CD14-positive monocyte (primary cell): Measurements from ENCODE around the gene FARP1. TPM values are rescaled to one million over a fixed set of nuclear protein-coding genes. Genes with fewer than 3 reads are reported as not detected.

Experiments used
- DNase-seq, 3 donors: peaks; one replicate each; pipeline ENCODE4 v3.0.0-alpha.2; 2011 to 2022
- H2AFZ ChIP-seq: 2 replicates; pipeline ENCODE4 v1.6.0; 2012; ENCODE audit warnings: mild to moderate bottlenecking, low read depth, low read length, inconsistent platforms; ENCODE audit not compliant: insufficient read depth, poor library complexity, severe bottlenecking
- H3K27ac ChIP-seq, 2 donors: 1 replicate in 1 of 2; 2 replicates in 1 of 2; pipeline ENCODE4 v1.5.1; 2012 to 2013; ENCODE audit warnings: low read length in 2 of 2, control low read depth in 1 of 2, inconsistent platforms in 1 of 2, low read depth in 1 of 2, mild to moderate bottlenecking in 1 of 2
- H3K27me3 ChIP-seq, 2 donors: one replicate each; pipeline versions ENCODE4 v1.6.0 to v1.6.1; 2011 to 2013; ENCODE audit warnings: low read length in 2 of 2; ENCODE audit not compliant: control insufficient read depth in 2 of 2, insufficient read depth in 2 of 2
- H3K36me3 ChIP-seq, 2 donors: replicated peaks in 1 of 2; 1 replicate in 1 of 2; 2 replicates in 1 of 2; pipeline versions ENCODE4 v1.5.1 to v1.6.1; 2012 to 2013; ENCODE audit warnings: low read length in 2 of 2, control low read depth in 1 of 2, inconsistent platforms in 1 of 2, mild to moderate bottlenecking in 1 of 2; ENCODE audit not compliant: insufficient read depth in 2 of 2, control insufficient read depth in 1 of 2
- H3K4me1 ChIP-seq, 2 donors: 1 replicate in 1 of 2; 2 replicates in 1 of 2; pipeline versions ENCODE4 v1.5.1 to v1.6.1; 2012 to 2013; ENCODE audit warnings: low read length in 2 of 2, control low read depth in 1 of 2, inconsistent platforms in 1 of 2, mild to moderate bottlenecking in 1 of 2, moderate library complexity in 1 of 2; ENCODE audit not compliant: insufficient read depth in 2 of 2, control insufficient read depth in 1 of 2
- H3K4me2 ChIP-seq: replicated peaks from 2 replicates; pipeline ENCODE3; 2012; ENCODE audit warnings: low read length, moderate library complexity, mild to moderate bottlenecking; ENCODE audit not compliant: poor library complexity, severe bottlenecking; ENCODE audit errors: extremely low read depth
- H3K4me3 ChIP-seq, 3 experiments: fragments of 200-600 bp in 1 of 3; sonication (generic) in 1 of 3; replicated peaks in 1 of 3; 1 replicate in 2 of 3; 2 replicates in 1 of 3; pipeline ENCODE4 v1.5.1; 2011 to 2013; ENCODE audit warnings: low read length in 3 of 3, mild to moderate bottlenecking in 3 of 3, control low read depth in 2 of 3, low read depth in 2 of 3, inconsistent platforms in 1 of 3, moderate library complexity in 1 of 3
- H3K79me2 ChIP-seq: 2 replicates; pipeline ENCODE4 v1.6.0; 2012; ENCODE audit warnings: mild to moderate bottlenecking, control low read depth, inconsistent platforms, low read length, moderate library complexity; ENCODE audit not compliant: insufficient read depth
- H3K9ac ChIP-seq: 2 replicates; pipeline ENCODE4 v1.6.0; 2017; ENCODE audit warnings: low read length, mild to moderate bottlenecking; ENCODE audit not compliant: insufficient read depth, poor library complexity, severe bottlenecking
- H3K9me3 ChIP-seq, 2 donors: replicated peaks in 1 of 2; 1 replicate in 1 of 2; 2 replicates in 1 of 2; pipeline versions ENCODE4 v1.5.1 to v1.6.1; 2012 to 2013; ENCODE audit warnings: low read length in 2 of 2, control low read depth in 1 of 2; ENCODE audit not compliant: control insufficient read depth in 1 of 2, insufficient read depth in 1 of 2
- H4K20me1 ChIP-seq: 2 replicates; pipeline ENCODE4 v1.6.0; 2012; ENCODE audit warnings: mild to moderate bottlenecking, low read length, control low read depth, moderate library complexity; ENCODE audit not compliant: insufficient read depth
- H3K27ac Mint-ChIP-seq, 7 donors: one replicate each; pipeline ENCODE4 v1.8.0; 2020; ENCODE audit warnings: mild to moderate bottlenecking in 7 of 7, mixed read lengths in 7 of 7, moderate library complexity in 6 of 7, inconsistent platforms in 2 of 7
- H3K27me3 Mint-ChIP-seq, 3 donors: one replicate each; pipeline ENCODE4 v1.8.0; 2021 to 2022; ENCODE audit warnings: low read depth in 3 of 3, mild to moderate bottlenecking in 3 of 3, mixed read lengths in 3 of 3, moderate library complexity in 3 of 3, inconsistent platforms in 1 of 3
- H3K36me3 Mint-ChIP-seq, 2 donors: one replicate each; pipeline ENCODE4 v1.8.0; 2020; ENCODE audit warnings: mixed read lengths in 2 of 2, inconsistent platforms in 1 of 2, mild to moderate bottlenecking in 1 of 2
- H3K4me1 Mint-ChIP-seq: one replicate; pipeline ENCODE4 v1.8.0; 2020; ENCODE audit warnings: mild to moderate bottlenecking, mixed read lengths
- H3K4me3 Mint-ChIP-seq, 2 donors: one replicate each; pipeline ENCODE4 v1.8.0; 2020; ENCODE audit warnings: mild to moderate bottlenecking in 2 of 2, mixed read lengths in 2 of 2, moderate library complexity in 1 of 2
- H3K9me3 Mint-ChIP-seq, 7 donors: one replicate each; pipeline ENCODE4 v1.8.0; 2020 to 2022; ENCODE audit warnings: mixed read lengths in 7 of 7, mild to moderate bottlenecking in 6 of 7, moderate library complexity in 6 of 7, inconsistent platforms in 2 of 7
- WGBS: methylation state at CpG from one replicate; pipeline ENCODE4 v1.1.5; 2013; ENCODE audit warnings: missing lambda C conversion rate; ENCODE audit not compliant: insufficient coverage; 5-methylcytosine and 5-hydroxymethylcytosine counted together
- intact Hi-C, 2 donors: fragments of 100-400 bp; cut with micrococcal nuclease; formaldehyde crosslinking; loops; one replicate each; pipeline versions ENCODE4 v1.15.0 to v1.15.1; 2023
- polyA plus RNA-seq, 3 donors: library from polyadenylated mRNA; depleted of rRNA in 1 of 3; unstranded in 2 of 3; stranded (reverse) in 1 of 3; fragments of 300-500 nt in 2 of 3; fragments of >200 nt in 1 of 3; fragmentation: Illumina TruSeq in 2 of 3; gene quantifications; 1 replicate in 2 of 3; 2 replicates in 1 of 3; pipeline ENCODE4 v1.2.3, GENCODE V29; 2012 to 2021
- TF ChIP-seq, protein P1 (sequence below): fragments of 200-600 bp; IDR thresholded peaks from one replicate; pipeline ENCODE4 v1.8.0; 2022; ENCODE audit warnings: antibody characterized with exemption, mild to moderate bottlenecking

The FARP1 gene
- polyA plus RNA-seq, 3 donors: 0.01 to 0.16 (median 0.12) TPM

DNA sequence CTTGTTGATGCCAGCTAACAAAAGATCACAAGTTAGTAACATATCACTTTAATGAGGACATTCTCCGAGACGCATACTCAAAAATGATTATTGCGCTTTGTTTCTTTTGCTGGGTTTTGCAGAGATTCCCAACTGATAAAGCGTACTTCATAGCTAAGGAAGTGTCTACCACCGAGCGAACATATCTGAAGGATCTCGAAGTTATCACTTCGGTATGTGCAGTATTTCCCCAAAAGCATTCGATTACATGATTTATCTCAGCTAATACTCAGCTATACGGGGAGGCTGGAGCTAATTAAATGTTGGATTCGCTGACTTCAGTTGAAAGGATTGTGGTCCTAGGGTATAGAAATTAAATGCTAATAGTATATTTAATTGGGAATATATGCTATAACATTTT, 267.7 kb downstream of the FARP1 start:
- H3K4me1 Mint-ChIP-seq: peaks cover 12% of the 10 kb centered on the region
- H3K36me3 Mint-ChIP-seq: no peaks in the 10 kb centered on the region
- no peak overlapping the region for H3K4me3 ChIP-seq
- H4K20me1 ChIP-seq: no peaks in the 10 kb centered on the region
- H3K9me3 ChIP-seq: no peaks in the 10 kb centered on the region
- H3K36me3 ChIP-seq: no peaks in the 10 kb centered on the region
- H3K27me3 Mint-ChIP-seq: peaks cover 0 to 1% (median 0%) of the 10 kb centered on the region in 3 donors
- H3K4me2 ChIP-seq: no peak overlapping the region
- intact Hi-C loops: no loop called here
- H3K27ac Mint-ChIP-seq: no peak overlapping the region
- no peaks in the 10 kb centered on the region for H3K27me3 ChIP-seq
- TF ChIP-seq, protein P1, sequence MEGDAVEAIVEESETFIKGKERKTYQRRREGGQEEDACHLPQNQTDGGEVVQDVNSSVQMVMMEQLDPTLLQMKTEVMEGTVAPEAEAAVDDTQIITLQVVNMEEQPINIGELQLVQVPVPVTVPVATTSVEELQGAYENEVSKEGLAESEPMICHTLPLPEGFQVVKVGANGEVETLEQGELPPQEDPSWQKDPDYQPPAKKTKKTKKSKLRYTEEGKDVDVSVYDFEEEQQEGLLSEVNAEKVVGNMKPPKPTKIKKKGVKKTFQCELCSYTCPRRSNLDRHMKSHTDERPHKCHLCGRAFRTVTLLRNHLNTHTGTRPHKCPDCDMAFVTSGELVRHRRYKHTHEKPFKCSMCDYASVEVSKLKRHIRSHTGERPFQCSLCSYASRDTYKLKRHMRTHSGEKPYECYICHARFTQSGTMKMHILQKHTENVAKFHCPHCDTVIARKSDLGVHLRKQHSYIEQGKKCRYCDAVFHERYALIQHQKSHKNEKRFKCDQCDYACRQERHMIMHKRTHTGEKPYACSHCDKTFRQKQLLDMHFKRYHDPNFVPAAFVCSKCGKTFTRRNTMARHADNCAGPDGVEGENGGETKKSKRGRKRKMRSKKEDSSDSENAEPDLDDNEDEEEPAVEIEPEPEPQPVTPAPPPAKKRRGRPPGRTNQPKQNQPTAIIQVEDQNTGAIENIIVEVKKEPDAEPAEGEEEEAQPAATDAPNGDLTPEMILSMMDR: no peak
- H3K79me2 ChIP-seq: no peaks in the 10 kb centered on the region
- H3K9me3 Mint-ChIP-seq: peaks cover 0 to 1% (median 0%) of the 10 kb centered on the region in 7 donors
- WGBS: 98% methylated on average over 4 of the region's 11 CpGs
- no peak overlapping the region for H3K9ac ChIP-seq
- peaks cover 3 to 14% of the 10 kb centered on the region in 2 donors for H3K4me1 ChIP-seq
- no peak overlapping the region for H2AFZ ChIP-seq
- H3K4me3 Mint-ChIP-seq: no peak overlapping the region
- DNase-seq: no peak
- H3K27ac ChIP-seq: no peak overlapping the region

DNA sequence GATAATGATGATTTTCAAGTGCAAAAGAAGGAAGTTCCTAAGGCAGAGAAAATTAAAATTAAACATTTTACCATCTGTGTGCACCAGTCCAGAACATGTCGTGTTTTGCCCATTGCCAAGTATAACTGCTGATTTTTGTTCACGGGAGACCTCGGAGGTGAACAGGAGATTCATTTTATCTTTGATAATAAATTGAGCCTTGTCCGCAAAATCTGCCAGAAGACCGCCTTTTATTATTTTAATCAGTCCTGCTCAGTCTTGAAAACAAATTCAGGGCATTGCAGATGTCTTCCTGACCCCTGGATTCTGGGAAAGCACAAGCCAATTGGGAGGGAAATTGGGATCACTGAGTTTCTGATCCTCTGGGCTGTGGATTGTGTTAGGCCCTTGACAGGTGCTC, 268.1 kb downstream of the FARP1 start:
- H3K27me3 Mint-ChIP-seq: peaks cover 0 to 2% (median 1%) of the 10 kb centered on the region in 3 donors
- Histone ChIP-seq H3K4me1 (peaks cover 3 to 14% of the 10 kb centered on the region in 2 donors), H3K27ac (no peak overlapping the region), H3K79me2 (no peaks in the 10 kb centered on the region), H3K27me3 (no peaks in the 10 kb centered on the region), H3K4me2 (no peak overlapping the region), H4K20me1 (no peaks in the 10 kb centered on the region), H3K4me3 (peak overlapping the region in 1 of 3 experiments; percentile 57), H3K36me3 (no peaks in the 10 kb centered on the region), H2AFZ (no peak overlapping the region), H3K9ac (no peak overlapping the region), H3K9me3 (no peaks in the 10 kb centered on the region)
- no peak overlapping the region for H3K4me3 Mint-ChIP-seq
- H3K4me1 Mint-ChIP-seq: peaks cover 12% of the 10 kb centered on the region
- H3K9me3 Mint-ChIP-seq: peaks cover 0 to 3% (median 0%) of the 10 kb centered on the region in 7 donors
- TF ChIP-seq, protein P1: no peak
- no peaks in the 10 kb centered on the region for H3K36me3 Mint-ChIP-seq
- H3K27ac Mint-ChIP-seq: peak overlapping the region in 3 of 7 donors; percentile 6 to 48 (median 12)
- DNase-seq: no peak
- intact Hi-C loops: no loop called here
- 96% methylated on average over 5 of the region's 5 CpGs for WGBS
